K562 (cell line): ENCODE data around the gene DCAF11. TPM values are rescaled to one million over a fixed set of nuclear protein-coding genes. Genes with fewer than 3 reads are reported as not detected.

Experiments
- CHAMP1 ChIP-seq: fragments of 450-650 bp; IDR thresholded peaks from 2 replicates; pipeline ENCODE4 v1.6.1; 2016; ENCODE audit warnings: mild to moderate bottlenecking
- EGR1 ChIP-seq: fragments of 450-650 bp; conservative IDR thresholded peaks from 2 replicates; pipeline ENCODE4 v1.6.1; 2017; ENCODE audit warnings: mild to moderate bottlenecking
- ETV5 ChIP-seq: sonication (generic); formaldehyde crosslinking; IDR thresholded peaks from 2 replicates; pipeline ENCODE4 v1.4.0; 2020; ENCODE audit warnings: low read depth, mild to moderate bottlenecking, missing genetic modification reagents
- HMGN3 ChIP-seq: IDR thresholded peaks from 2 replicates; pipeline ENCODE4 v1.6.1; 2011; ENCODE audit warnings: borderline replicate concordance, low read depth, mild to moderate bottlenecking, mixed read lengths, low read length; ENCODE audit not compliant: insufficient read length; ENCODE audit errors: extremely low read depth
- MXI1 ChIP-seq: IDR thresholded peaks from 2 replicates; pipeline ENCODE4 v1.6.1; 2011; ENCODE audit warnings: low read depth, mild to moderate bottlenecking, improper control_type of control experiment, low read length
- NBN ChIP-seq: fragments of 450-650 bp; IDR thresholded peaks from 2 replicates; pipeline ENCODE4 v1.6.1; 2016; ENCODE audit warnings: low read depth, mild to moderate bottlenecking
- PHF8 ChIP-seq: fragments of 200-600 bp; sonication (generic); IDR thresholded peaks from 2 replicates; pipeline ENCODE4 v1.6.1; 2012; ENCODE audit warnings: mixed run types, mild to moderate bottlenecking, inconsistent platforms, low read length, moderate library complexity, borderline replicate concordance
- RBFOX2 ChIP-seq: fragments of 200-400 bp; formaldehyde crosslinking; IDR thresholded peaks from 2 replicates; pipeline ENCODE4 v1.6.1; 2017; ENCODE audit warnings: low read depth, mild to moderate bottlenecking, low read length, moderate library complexity
- SAP30 ChIP-seq: fragments of 200-600 bp; sonication (generic); IDR thresholded peaks from 2 replicates; pipeline ENCODE4 v1.6.1; 2012; ENCODE audit warnings: borderline replicate concordance, low read depth, mild to moderate bottlenecking, moderate library complexity, low read length, control low read depth, inconsistent platforms; ENCODE audit not compliant: insufficient read depth, poor library complexity, severe bottlenecking
- TOE1 ChIP-seq, 2 experiments: fragments of 450-650 bp in 1 of 2; sonication (generic) in 1 of 2; formaldehyde crosslinking in 1 of 2; IDR thresholded peaks; 2 replicates each; pipeline versions ENCODE4 v1.7.1 to v1.8.0; 2016 to 2022; ENCODE audit warnings: borderline replicate concordance in 2 of 2, mild to moderate bottlenecking in 2 of 2, antibody characterized with exemption in 1 of 2, inconsistent platforms in 1 of 2, low read depth in 1 of 2, missing genetic modification reagents in 1 of 2, moderate library complexity in 1 of 2
- YY1 ChIP-seq, 3 experiments: IDR thresholded peaks; 2 replicates each; pipeline ENCODE4 v1.6.1; 2011; ENCODE audit warnings: low read length in 2 of 3, mild to moderate bottlenecking in 2 of 3, moderate library complexity in 2 of 3, borderline replicate concordance in 1 of 3, control low read depth in 1 of 3, low read depth in 1 of 3; ENCODE audit not compliant: insufficient read depth in 3 of 3, insufficient replicate concordance in 2 of 3, control insufficient read depth in 1 of 3, insufficient read length in 1 of 3; ENCODE audit errors: extremely low read depth in 1 of 3
- ZNF12 ChIP-seq: sonication (generic); formaldehyde crosslinking; IDR thresholded peaks from 2 replicates; pipeline ENCODE4 v1.4.0; 2020; ENCODE audit warnings: mild to moderate bottlenecking, missing genetic modification reagents
- ZNF830 ChIP-seq: fragments of 250-450 bp; sonication (Bioruptor Pico); IDR thresholded peaks from 2 replicates; pipeline ENCODE4 v1.5.0; 2021; ENCODE audit warnings: mild to moderate bottlenecking
- polyA plus RNA-seq, 8 experiments: library from polyadenylated mRNA; depleted of rRNA in 4 of 8; stranded (reverse) in 5 of 8; unstranded in 3 of 8; fragments of >200 nt; fragmentation: Nextera tagmentation in 2 of 8; fragmentation: Illumina TruSeq in 1 of 8; extraction: Ambion mirVana in 2 of 8; extraction: Trizol in 1 of 8; gene quantifications; 2 replicates each; pipeline versions ENCODE4 v1.2.1 to v1.2.3, GENCODE V29; 2011 to 2014; ENCODE audit warnings: inconsistent platforms in 1 of 8, missing spikeins in 1 of 8
- total RNA-seq, 7 experiments: library from RNA; depleted of rRNA in 6 of 7; stranded (reverse); fragments of >200 nt in 6 of 7; fragmentation: Illumina TruSeq in 2 of 7; extraction: Trizol in 2 of 7; gene quantifications; 2 replicates each; pipeline versions ENCODE4 v1.2.1 to v1.2.3, GENCODE V29; 2011 to 2021; ENCODE audit warnings: low replicate concordance in 1 of 7

Gene DCAF11
- total and polyA plus RNA-seq, 9 of the 15 experiments (the other 6 are each of a cell fraction or from before 2014, with no cell fraction given): 8.5 to 46.2 (median 36.4) TPM

DNA sequence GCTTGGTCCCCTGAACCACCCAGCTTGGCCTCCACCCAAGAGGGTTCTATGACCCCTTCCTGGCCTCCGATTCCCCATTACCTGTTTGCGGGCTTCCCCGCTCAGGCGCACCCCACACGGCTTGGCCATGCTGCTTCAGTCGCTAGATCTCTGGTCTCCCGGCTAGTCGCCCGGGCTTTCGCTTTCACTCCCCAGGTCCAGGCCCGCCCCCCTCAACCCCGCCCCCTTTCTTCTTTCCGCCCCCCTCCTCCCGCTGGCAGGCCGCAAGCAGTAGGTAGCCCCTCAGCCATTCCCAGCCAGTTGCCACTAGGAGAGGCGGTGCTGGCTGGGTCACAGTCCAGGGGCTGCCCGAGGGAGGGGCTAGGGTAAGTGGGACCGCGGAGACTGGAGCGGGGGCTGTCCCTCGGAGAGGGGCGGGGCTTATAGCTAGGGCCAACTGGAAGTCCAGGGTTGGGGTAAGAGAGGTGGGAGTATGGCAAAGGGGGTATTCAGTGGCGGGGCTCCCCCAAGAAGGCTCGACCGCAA is 31.9 kb downstream of the DCAF11 start, which contains the start of gene PSME2 (continued):
- TF ChIP-seq MXI1 (peak; percentile 43; the same call in 1 of the 2 replicates), EGR1 (peak; percentile 25; the same call in 1 of the 2 replicates), ZNF12 (no peak), YY1 (IDR thresholded peaks at IDR 0.05; ENCODE audit: borderline replicate concordance in 1 of 3, control insufficient read depth in 1 of 3, extremely low read depth in 1 of 3, insufficient read depth in 3 of 3, insufficient read length in 1 of 3, insufficient replicate concordance in 2 of 3, low read depth in 1 of 3, low read length in 2 of 3) (peak in 1 of 3 experiments; percentile 46), ETV5 (CRISPR knock-in tag) (no peak), ZNF830 (no peak), PHF8 (peak; percentile 40; the same call in 1 of the 2 replicates), RBFOX2 (0 out of 2 replicates have a peak, but pooled peaks have one; percentile 8), SAP30 (peak; percentile 66), NBN (0 out of 2 replicates have a peak, but pooled peaks have one; percentile 50), CHAMP1 (no peak), HMGN3 (no peak), TOE1 (IDR thresholded peaks at IDR 0.05; ENCODE audit: borderline replicate concordance) (peak; percentile 35; the same call in 1 of the 2 replicates), TOE1 (CRISPR knock-in tag; IDR thresholded peaks at IDR 0.05; ENCODE audit: borderline replicate concordance, low read depth) (no peak)
